SK-N-MC (cell line): ENCODE data around the gene INPP5A.

Source experiments
- EZH2 ChIP-seq: fragments of 200-600 bp; sonication (generic); IDR thresholded peaks from one replicate; pipeline ENCODE4 v1.6.1; 2017; ENCODE audit warnings: antibody characterized with exemption
- POLR2AphosphoS5 ChIP-seq: IDR thresholded peaks from 2 replicates; pipeline ENCODE4 v1.6.1; 2012; ENCODE audit warnings: mild to moderate bottlenecking, low read depth, low read length, borderline replicate concordance

GRCh38 chr10:132628966-132629900 lies 91.6 kb downstream of the INPP5A start:
- TF ChIP-seq POLR2AphosphoS5 (no peak), EZH2 (no peak)
